Ascending aorta (tissue), 2 donors: ENCODE data around the gene UBL7. TPM values are rescaled to one million over a fixed set of nuclear protein-coding genes. Genes with fewer than 3 reads are reported as not detected.

Experiments used
- DNase-seq, 2 donors: peaks; one replicate each; pipeline ENCODE4 v3.0.0-alpha.2; 2019; ENCODE audit warnings: low spot score in 2 of 2
- H3K27ac ChIP-seq, 2 donors: fragments of 200-600 bp; sonication (generic); one replicate each; pipeline ENCODE4 v1.5.1; 2016 to 2017; ENCODE audit warnings: mild to moderate bottlenecking in 1 of 2
- H3K27me3 ChIP-seq: fragments of 200-600 bp; sonication (generic); one replicate; pipeline ENCODE4 v1.5.1; 2017
- H3K36me3 ChIP-seq, 2 donors: fragments of 200-600 bp; sonication (generic); one replicate each; pipeline ENCODE4 v1.5.1; 2016
- H3K4me1 ChIP-seq, 2 donors: fragments of 200-600 bp; sonication (generic); one replicate each; pipeline ENCODE4 v1.5.1; 2016 to 2017; ENCODE audit warnings: mild to moderate bottlenecking in 1 of 2
- H3K4me3 ChIP-seq, 2 donors: fragments of 200-600 bp; sonication (generic); one replicate each; pipeline ENCODE4 v1.5.1; 2016 to 2017; ENCODE audit warnings: mild to moderate bottlenecking in 1 of 2
- H3K9me3 ChIP-seq, 2 donors: fragments of 200-600 bp; sonication (generic); one replicate each; pipeline ENCODE4 v1.5.1; 2016
- CTCF ChIP-seq, 3 experiments: fragments of 200-600 bp in 2 of 3; fragments of 450-650 bp in 1 of 3; sonication (generic) in 2 of 3; IDR thresholded peaks; one replicate each; pipeline ENCODE4 v1.5.1; 2016 to 2019; ENCODE audit warnings: antibody characterized with exemption in 3 of 3, mild to moderate bottlenecking in 1 of 3, moderate library complexity in 1 of 3
- intact Hi-C: fragments of 100-400 bp; cut with DNase I; formaldehyde crosslinking; loops from one replicate; pipeline ENCODE4 v1.15.1; 2023
- total RNA-seq: library from RNA; depleted of rRNA; stranded (reverse); fragments of >200 nt; gene quantifications from one replicate; pipeline ENCODE4 v1.1.0, GENCODE V29; 2016

The UBL7 gene
- total RNA-seq, 1 donor from 2014 or later: 63.4 TPM

GRCh38 chr15:74470631-74471395 lies 9.9 kb upstream of the UBL7 start:
- Histone ChIP-seq H3K4me3 (no peak overlapping the region), H3K4me1 (no peaks in the 10 kb centered on the region), H3K27ac (no peak overlapping the region), H3K36me3 (peaks cover 0 to 4% of the 10 kb centered on the region in 2 donors), H3K9me3 (no peaks in the 10 kb centered on the region), H3K27me3 (no peaks in the 10 kb centered on the region)
- TF ChIP-seq CTCF (IDR thresholded peaks at IDR 0.05): no peak
- no peak for DNase-seq
- intact Hi-C loops: no loop called here

- H3K4me3 ChIP-seq: no peak overlapping the region
- TF ChIP-seq CTCF (IDR thresholded peaks at IDR 0.05): no peak
- no peak overlapping the region for H3K27ac ChIP-seq
- H3K9me3 ChIP-seq: no peaks in the 10 kb centered on the region
- DNase-seq: no peak
- intact Hi-C loops: loop anchor here (10.0 kb wide), 1 partner anchor 226 kb away; the partner anchor contains the start of gene EDC3
- peaks cover 0 to 4% of the 10 kb centered on the region in 2 donors for H3K36me3 ChIP-seq
- H3K27me3 ChIP-seq: no peaks in the 10 kb centered on the region
- H3K4me1 ChIP-seq: no peaks in the 10 kb centered on the region
These were observed 7.5 kb upstream of the UBL7 start for GRCh38 chr15:74468341-74469032.

- H3K27me3 ChIP-seq: no peaks in the 10 kb centered on the region
- intact Hi-C loops: loop anchor here (10.0 kb wide), 1 partner anchor 228 kb away; the partner anchor contains the start of gene EDC3
These were observed 5.6 kb upstream of the UBL7 start for GRCh38 chr15:74466570-74466969.

GRCh38 chr15:74464897-74465296 lies 3.9 kb upstream of the UBL7 start:
- Histone ChIP-seq H3K27me3 (no peaks in the 10 kb centered on the region), H3K9me3 (no peaks in the 10 kb centered on the region), H3K4me1 (peaks cover 6 to 9% of the 10 kb centered on the region in 2 donors), H3K4me3 (no peak overlapping the region), H3K36me3 (peaks cover 0 to 4% of the 10 kb centered on the region in 2 donors), H3K27ac (no peak overlapping the region)
- no peak for DNase-seq
- no peak for TF ChIP-seq CTCF (IDR thresholded peaks at IDR 0.05)
- intact Hi-C loops: loop anchor here (5.0 to 10.0 kb wide), 2 partner anchors 230 to 473 kb away; partner anchors contain the start of genes EDC3, PML and STOML1

More at GRCh38 chr15:74466570-74466969, 5.6 kb upstream of the UBL7 start:
- no peak for DNase-seq
- Histone ChIP-seq H3K4me3 (no peak overlapping the region), H3K27ac (no peak overlapping the region), H3K36me3 (peaks cover 0 to 4% of the 10 kb centered on the region in 2 donors), H3K4me1 (no peaks in the 10 kb centered on the region), H3K9me3 (no peaks in the 10 kb centered on the region)
- no peak for TF ChIP-seq CTCF (IDR thresholded peaks at IDR 0.05)

GRCh38 chr15:74464216-74464615 lies 3.3 kb upstream of the UBL7 start:
- intact Hi-C loops: loop anchor here (5.0 to 10.0 kb wide), 2 partner anchors 231 to 472 kb away; partner anchors contain the start of genes EDC3, PML and STOML1
- no peak for TF ChIP-seq CTCF (IDR thresholded peaks at IDR 0.05)
- Histone ChIP-seq H3K4me3 (no peak overlapping the region), H3K36me3 (peaks cover 0 to 4% of the 10 kb centered on the region in 2 donors), H3K9me3 (no peaks in the 10 kb centered on the region), H3K4me1 (peaks cover 6 to 9% of the 10 kb centered on the region in 2 donors), H3K27me3 (no peaks in the 10 kb centered on the region), H3K27ac (no peak overlapping the region)
- DNase-seq: no peak
